ENCODE data around the gene RGL3. TPM values are rescaled to one million over a fixed set of nuclear protein-coding genes. Genes with fewer than 3 reads are reported as not detected.
"Not testable (repeated sequence)": the region's sequence is repeated elsewhere in the genome, so short reads cannot be mapped to it uniquely, and the experiment has no call there.

The RGL3 gene
- total and polyA plus RNA-seq, 5 donors from 2014 or later = not detected

GRCh38 chr19:11382898-11383705, 36.0 kb downstream of the RGL3 start:
- Mint-ChIP-seq H3K4me3 (peak overlapping the region; percentile 68 to 75 (median 71)), H3K4me1 (peaks cover 5 to 49% (median 23%) of the 10 kb centered on the region in 4 donors), H3K27ac (peak overlapping the region in 1 of 3 donors; percentile 99), H3K9me3 (no peaks in the 10 kb centered on the region), H3K27me3 (peaks cover 19% of the 10 kb centered on the region), H3K36me3 (no peaks in the 10 kb centered on the region)
- Histone ChIP-seq H3K36me3 (ENCODE audit: control insufficient read depth, insufficient read depth, low read length) (peaks cover under 1% of the 10 kb centered on the region), H3K27ac (ENCODE audit: insufficient read depth, low read length, poor library complexity, severe bottlenecking) (no peak overlapping the region), H3K4me3 (ENCODE audit: low read depth, low read length) (no peak overlapping the region), H3K27me3 (ENCODE audit: control insufficient read depth, insufficient read depth, low read length) (no peaks in the 10 kb centered on the region), H3K4me1 (ENCODE audit: control insufficient read depth, insufficient read depth, low read length, poor library complexity, severe bottlenecking) (peaks cover 43% of the 10 kb centered on the region), H3K9me3 (ENCODE audit: control insufficient read depth in 2 of 2, low read length in 2 of 2) (no peaks in the 10 kb centered on the region)
- ATAC-seq (ENCODE audit: low read depth in 2 of 2) (no peak), DNase-seq (peak; percentile 23 to 52 (median 31))

GRCh38 chr19:11380653-11381537, 38.2 kb downstream of the RGL3 start:
- Histone ChIP-seq H3K4me1 (ENCODE audit: control insufficient read depth, insufficient read depth, low read length, poor library complexity, severe bottlenecking) (peaks cover 59% of the 10 kb centered on the region), H3K9me3 (ENCODE audit: control insufficient read depth in 2 of 2, low read length in 2 of 2) (no peaks in the 10 kb centered on the region), H3K27me3 (ENCODE audit: control insufficient read depth, insufficient read depth, low read length) (no peaks in the 10 kb centered on the region), H3K27ac (ENCODE audit: insufficient read depth, low read length, poor library complexity, severe bottlenecking) (peak overlapping the region; percentile 95), H3K36me3 (ENCODE audit: control insufficient read depth, insufficient read depth, low read length) (peaks cover 5% of the 10 kb centered on the region), H3K4me3 (ENCODE audit: low read depth, low read length) (peak overlapping the region; percentile 88)
- Mint-ChIP-seq H3K36me3 (peaks cover 6% of the 10 kb centered on the region), H3K27me3 (peaks cover 19% of the 10 kb centered on the region), H3K4me1 (peaks cover 5 to 54% (median 26%) of the 10 kb centered on the region in 4 donors), H3K27ac (peak overlapping the region; percentile 99 to 100 (median 99)), H3K4me3 (peak overlapping the region; percentile 84 to 98 (median 94)), H3K9me3 (no peaks in the 10 kb centered on the region)
- peak; percentile 87 to 90 for ATAC-seq (ENCODE audit: low read depth in 2 of 2)
- DNase-seq = peak; percentile 95 to 99 (median 99)

GRCh38 chr19:11379857-11380350, 39.2 kb downstream of the RGL3 start:
- ATAC-seq (ENCODE audit: low read depth in 2 of 2) (no peak), DNase-seq (no peak)
- peaks cover 5 to 54% (median 27%) of the 10 kb centered on the region in 4 donors for H3K4me1 Mint-ChIP-seq
- Histone ChIP-seq H3K27me3 (ENCODE audit: control insufficient read depth, insufficient read depth, low read length) (no peaks in the 10 kb centered on the region), H3K4me1 (ENCODE audit: control insufficient read depth, insufficient read depth, low read length, poor library complexity, severe bottlenecking) (peaks cover 68% of the 10 kb centered on the region), H3K27ac (ENCODE audit: insufficient read depth, low read length, poor library complexity, severe bottlenecking) (peak overlapping the region; percentile 95), H3K36me3 (ENCODE audit: control insufficient read depth, insufficient read depth, low read length) (peaks cover 5% of the 10 kb centered on the region), H3K9me3 (ENCODE audit: control insufficient read depth in 2 of 2, low read length in 2 of 2) (no peaks in the 10 kb centered on the region), H3K4me3 (ENCODE audit: low read depth, low read length) (peak overlapping the region; percentile 88)
- H3K36me3 Mint-ChIP-seq = peaks cover 6% of the 10 kb centered on the region
- peak overlapping the region; percentile 99 to 100 (median 99) for H3K27ac Mint-ChIP-seq
- H3K9me3 Mint-ChIP-seq = no peaks in the 10 kb centered on the region
- H3K27me3 Mint-ChIP-seq = peaks cover 18% of the 10 kb centered on the region
- peak overlapping the region; percentile 84 to 98 (median 94) for H3K4me3 Mint-ChIP-seq

DNA sequence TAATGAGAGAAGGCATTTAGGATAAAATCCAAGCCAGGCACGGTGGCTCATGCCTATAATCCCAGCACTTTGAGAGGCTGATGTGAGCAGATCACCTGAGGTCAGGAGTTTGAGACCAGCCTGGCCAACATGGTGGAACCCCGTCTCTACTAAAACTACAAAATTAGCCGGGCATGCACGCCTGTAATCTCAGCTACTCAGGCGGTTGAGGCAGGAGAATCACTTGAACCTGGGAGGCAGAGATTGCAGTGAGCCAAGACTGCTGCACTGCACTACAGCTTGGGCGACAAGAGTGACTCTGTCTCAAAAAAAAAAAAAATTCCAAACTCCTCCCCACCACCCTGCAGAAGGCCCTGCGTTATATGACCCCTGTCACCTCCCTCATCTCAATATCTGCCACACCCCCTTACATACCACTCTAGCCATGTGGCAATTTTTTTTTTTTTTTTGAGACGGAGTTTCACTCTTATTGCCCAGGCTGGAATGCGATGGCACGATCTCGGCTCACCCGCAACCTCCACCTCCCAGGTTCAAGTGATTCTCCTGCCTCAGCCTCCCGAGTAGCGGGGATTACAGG, 39.8 kb downstream of the RGL3 start:
- not testable (repeated sequence) for H3K9me3 Mint-ChIP-seq; H3K27me3 ChIP-seq (ENCODE audit: control insufficient read depth, insufficient read depth, low read length); DNase-seq; H3K36me3 ChIP-seq (ENCODE audit: control insufficient read depth, insufficient read depth, low read length); H3K27ac ChIP-seq (ENCODE audit: insufficient read depth, low read length, poor library complexity, severe bottlenecking); H3K9me3 ChIP-seq (ENCODE audit: control insufficient read depth in 2 of 2, low read length in 2 of 2); H3K4me3 ChIP-seq (ENCODE audit: low read depth, low read length); ATAC-seq (ENCODE audit: low read depth in 2 of 2); H3K36me3 Mint-ChIP-seq
- H3K4me3 Mint-ChIP-seq = peak overlapping the region in 2 of 4 donors; percentile 15 to 84
- H3K27me3 Mint-ChIP-seq = peaks cover 12% of the 10 kb centered on the region
- H3K4me1 Mint-ChIP-seq = peaks cover 5 to 50% (median 26%) of the 10 kb centered on the region in 4 donors
- H3K4me1 ChIP-seq (ENCODE audit: control insufficient read depth, insufficient read depth, low read length, poor library complexity, severe bottlenecking) = peaks cover 68% of the 10 kb centered on the region
- peak overlapping the region in 2 of 3 donors; percentile 36 to 99 for H3K27ac Mint-ChIP-seq

DNA sequence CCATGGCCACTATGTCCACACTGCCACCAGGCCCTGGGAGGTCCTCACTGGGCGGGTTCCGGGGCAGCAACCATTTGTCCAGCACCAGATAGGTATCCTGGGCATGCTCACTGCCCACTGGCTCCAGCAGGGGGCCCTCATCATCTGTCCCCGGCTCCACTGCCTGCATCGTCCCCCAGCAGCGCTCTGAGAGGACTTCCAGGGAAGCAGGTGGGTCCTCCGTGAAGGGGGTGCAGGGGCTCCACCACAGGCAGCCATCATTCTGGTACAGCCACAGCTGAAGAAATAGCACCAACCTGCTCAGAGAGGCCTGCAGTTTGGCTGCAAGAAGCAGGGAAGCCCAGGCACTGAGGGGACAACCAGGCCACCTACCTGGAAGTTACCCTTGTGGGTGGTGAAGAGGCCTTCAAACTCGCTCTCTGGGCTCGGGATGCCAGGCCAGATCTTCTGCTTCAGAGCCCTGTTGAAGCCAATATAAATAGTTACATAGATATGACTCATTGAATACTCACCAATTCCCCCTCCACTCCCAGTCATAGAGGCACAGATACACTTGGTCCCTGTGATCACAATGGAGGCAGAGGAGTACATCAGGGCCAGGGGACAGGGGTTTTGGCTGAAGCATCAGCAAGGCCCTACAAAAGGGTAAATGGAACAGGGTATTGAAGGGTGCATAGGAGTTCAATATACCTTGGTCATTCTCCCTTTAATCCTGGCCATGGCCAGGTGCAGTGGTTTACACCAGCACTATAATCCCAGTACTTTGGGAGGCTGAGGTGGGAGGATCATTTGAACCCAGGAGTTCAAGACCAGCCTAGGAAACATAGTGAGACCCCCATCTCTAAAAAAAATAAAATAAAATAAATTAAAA, 40.6 kb downstream of the RGL3 start:
- ATAC-seq (ENCODE audit: low read depth in 2 of 2) (no peak), DNase-seq (no peak)
- H3K4me3 Mint-ChIP-seq = peak overlapping the region in 3 of 4 donors; percentile 7 to 61 (median 50)
- H3K9me3 ChIP-seq (ENCODE audit: control insufficient read depth in 2 of 2, low read length in 2 of 2) = no peaks in the 10 kb centered on the region
- peaks cover 6% of the 10 kb centered on the region for H3K36me3 Mint-ChIP-seq
- peaks cover 5% of the 10 kb centered on the region for H3K36me3 ChIP-seq (ENCODE audit: control insufficient read depth, insufficient read depth, low read length)
- H3K27ac ChIP-seq (ENCODE audit: insufficient read depth, low read length, poor library complexity, severe bottlenecking) = no peak overlapping the region
- H3K4me3 ChIP-seq (ENCODE audit: low read depth, low read length) = no peak overlapping the region
- H3K4me1 ChIP-seq (ENCODE audit: control insufficient read depth, insufficient read depth, low read length, poor library complexity, severe bottlenecking) = peaks cover 71% of the 10 kb centered on the region
- H3K4me1 Mint-ChIP-seq = peaks cover 5 to 50% (median 26%) of the 10 kb centered on the region in 4 donors
- peaks cover 12% of the 10 kb centered on the region for H3K27me3 Mint-ChIP-seq
- no peaks in the 10 kb centered on the region for H3K27me3 ChIP-seq (ENCODE audit: control insufficient read depth, insufficient read depth, low read length)
- H3K27ac Mint-ChIP-seq = peak overlapping the region in 2 of 3 donors; percentile 20 to 62
- no peaks in the 10 kb centered on the region for H3K9me3 Mint-ChIP-seq

DNA sequence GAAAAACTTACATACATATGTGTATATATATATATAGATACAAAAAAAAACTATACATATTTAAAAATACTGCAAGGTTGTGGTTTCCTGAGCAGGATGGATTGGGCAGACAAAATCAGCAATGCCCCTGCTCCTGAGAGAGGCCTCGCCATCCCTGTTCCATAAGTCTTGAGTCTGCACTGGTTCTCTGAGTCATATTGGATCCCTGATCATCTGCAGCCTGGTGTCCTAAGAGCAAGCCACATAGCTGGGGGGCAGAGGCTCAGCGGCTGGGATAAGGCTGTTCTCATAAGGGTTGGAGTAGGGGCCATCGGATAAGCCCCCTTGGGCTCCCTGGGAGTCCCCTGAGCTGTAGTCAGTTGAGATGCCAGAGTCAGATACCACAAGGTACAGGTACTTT, 41.4 kb downstream of the RGL3 start:
- Mint-ChIP-seq H3K27me3 (peaks cover 12% of the 10 kb centered on the region), H3K4me1 (peaks cover 5 to 50% (median 27%) of the 10 kb centered on the region in 4 donors), H3K4me3 (peak overlapping the region in 1 of 4 donors; percentile 76), H3K9me3 (no peaks in the 10 kb centered on the region), H3K27ac (peak overlapping the region in 1 of 3 donors; percentile 62), H3K36me3 (peaks cover 6% of the 10 kb centered on the region)
- Histone ChIP-seq H3K9me3 (ENCODE audit: control insufficient read depth in 2 of 2, low read length in 2 of 2) (no peaks in the 10 kb centered on the region), H3K27me3 (ENCODE audit: control insufficient read depth, insufficient read depth, low read length) (no peaks in the 10 kb centered on the region), H3K27ac (ENCODE audit: insufficient read depth, low read length, poor library complexity, severe bottlenecking) (no peak overlapping the region), H3K4me3 (ENCODE audit: low read depth, low read length) (no peak overlapping the region), H3K4me1 (ENCODE audit: control insufficient read depth, insufficient read depth, low read length, poor library complexity, severe bottlenecking) (peaks cover 63% of the 10 kb centered on the region), H3K36me3 (ENCODE audit: control insufficient read depth, insufficient read depth, low read length) (peaks cover 5% of the 10 kb centered on the region)
- no peak for DNase-seq
- no peak for ATAC-seq (ENCODE audit: low read depth in 2 of 2)
